Body of pancreas (tissue), 4 donors: ENCODE measurements around the gene ZBTB16.

Experiments
- CTCF ChIP-seq, 7 experiments: fragments of 450-650 bp in 4 of 7; fragments of 200-600 bp in 3 of 7; sonication (generic) in 3 of 7; IDR thresholded peaks; one replicate each; pipeline ENCODE4 v1.5.1; 2016 to 2019; ENCODE audit warnings: antibody characterized with exemption in 7 of 7
- POLR2A ChIP-seq, 3 donors: fragments of 450-650 bp; IDR thresholded peaks; one replicate each; pipeline ENCODE4 v1.6.1; 2016; ENCODE audit warnings: antibody characterized with exemption in 3 of 3, mild to moderate bottlenecking in 2 of 3

GRCh38 chr11:114063829-114064201 lies 4.3 kb downstream of the ZBTB16 start:
- no peak for TF ChIP-seq CTCF (IDR thresholded peaks at IDR 0.05)
- no peak for TF ChIP-seq POLR2A (IDR thresholded peaks at IDR 0.05)
